ENCODE measurements around the gene SLC25A23. TPM values are rescaled to one million over a fixed set of nuclear protein-coding genes. Genes with fewer than 3 reads are reported as not detected.

SLC25A23 gene
- total and polyA plus RNA-seq, 2 of the 8 experiments (the other 6 are each of a cell fraction or from before 2014, with no cell fraction given), result 18.0 to 48.1 TPM

DNA sequence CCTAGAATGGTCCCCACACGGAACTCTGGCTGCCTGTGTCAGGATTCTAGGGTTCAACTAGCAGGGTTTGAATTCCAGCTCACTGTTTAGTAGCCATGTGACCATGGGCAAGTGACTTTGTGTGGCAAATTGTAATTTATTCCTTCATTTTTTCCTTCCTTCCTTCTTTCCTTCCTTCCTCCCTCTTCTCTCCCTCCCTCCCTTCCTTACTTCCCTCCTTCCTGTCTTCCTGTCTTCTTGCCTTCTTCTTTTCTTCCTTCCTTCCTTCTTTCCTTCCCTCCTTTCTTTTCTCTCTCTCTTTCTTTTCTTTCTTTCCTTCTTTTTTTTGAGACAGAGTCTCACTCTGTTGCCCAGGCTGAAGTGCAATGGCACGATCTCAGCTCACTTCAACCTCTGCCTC, 30.5 kb upstream of the SLC25A23 start:
- Histone ChIP-seq H4K91ac (replicated peaks; ENCODE audit: insufficient read length, low read length) (no peak overlapping the region), H2BK5ac (ENCODE audit: low read depth, low read length) (no peak overlapping the region), H3K56ac (replicated peaks; ENCODE audit: insufficient read length, low read depth, low read length) (no peak overlapping the region), H3K14ac (ENCODE audit: insufficient read length) (no peak overlapping the region), H3K27ac (ENCODE audit: low read depth, low read length) (no peak overlapping the region), H3K36me3 (ENCODE audit: control insufficient read depth in 2 of 4, insufficient read depth in 4 of 4, low read length in 3 of 4) (no peaks in the 10 kb centered on the region), H2BK120ac (replicated peaks; ENCODE audit: low read depth, low read length) (no peak overlapping the region), H2BK20ac (ENCODE audit: low read length) (no peak overlapping the region), H3K9ac (replicated peaks in 1 of 4; ENCODE audit: extremely low read depth in 1 of 4, low read depth in 3 of 4, low read length in 3 of 4) (no peak overlapping the region), H2AK5ac (ENCODE audit: low read depth, low read length) (no peak overlapping the region), H3K23me2 (ENCODE audit: low read depth, low read length) (no peaks in the 10 kb centered on the region), H3K79me2 (ENCODE audit: control insufficient read depth in 1 of 2, insufficient read depth in 2 of 2, low read length in 2 of 2) (no peaks in the 10 kb centered on the region), H3K4me3 (ENCODE audit: extremely low read depth in 1 of 4, insufficient read depth in 2 of 4, low read depth in 3 of 4, low read length in 4 of 4) (no peak overlapping the region), H4K20me1 (replicated peaks in 1 of 2; ENCODE audit: control insufficient read depth in 1 of 2, insufficient read depth in 2 of 2, low read length in 2 of 2) (no peaks in the 10 kb centered on the region), H3K9me3 (ENCODE audit: insufficient read depth in 2 of 2, low read depth in 1 of 2, low read length in 1 of 2) (no peaks in the 10 kb centered on the region), H2BK15ac (ENCODE audit: low read length) (no peak overlapping the region), H3K23ac (ENCODE audit: insufficient read length) (no peak overlapping the region), H3K18ac (ENCODE audit: extremely low read depth, low read length) (no peak overlapping the region), H3K27me3 (replicated peaks in 1 of 4; ENCODE audit: control insufficient read depth in 3 of 4, extremely low read depth in 1 of 4, insufficient read depth in 3 of 4, low read length in 3 of 4) (peaks cover 0 to 2% (median 0%) of the 10 kb centered on the region in 4 experiments; a peak in 1 of 7 replicates), H4K5ac (ENCODE audit: insufficient read length, low read depth, low read length) (no peak overlapping the region), H3K4me1 (replicated peaks in 1 of 4; ENCODE audit: control insufficient read depth in 3 of 4, insufficient read depth in 4 of 4, low read length in 3 of 4) (no peaks in the 10 kb centered on the region), H2AFZ (ENCODE audit: low read length) (no peak overlapping the region), H3K4me2 (ENCODE audit: insufficient read depth in 1 of 2, low read depth in 2 of 2, low read length in 2 of 2) (no peak overlapping the region), H4K8ac (ENCODE audit: extremely low read depth, insufficient read depth, low read length) (no peak overlapping the region), H3K79me1 (ENCODE audit: low read depth, low read length) (no peaks in the 10 kb centered on the region), H2BK12ac (ENCODE audit: low read depth, low read length) (no peak overlapping the region), H3K4ac (replicated peaks; ENCODE audit: insufficient read length, low read depth, low read length) (no peak overlapping the region)
- FAIRE-seq (no peak), DNase-seq (ENCODE audit: low read depth in 1 of 2, low spot score in 2 of 2) (no peak)
- POLR2A ChIA-PET (ENCODE audit: partially characterized antibody), result interaction anchor here (0.6 to 2.4 kb wide), 5 partner anchors 9 to 586 kb away, joined by 3 to 7 read pairs (median 3); partner anchors contain the start of gene TUBB4A
- CTCF ChIA-PET (ENCODE audit: partially characterized antibody), result interaction anchor here (0.9 kb wide), 1 partner anchor 78 kb away, joined by 3 read pairs; no protein-coding TSS in a partner anchor
- WGBS, 2 experiments (ENCODE audit: extremely low coverage in 1 of 2, insufficient coverage in 1 of 2, insufficient read length in 1 of 2, insufficient replicate concordance in 2 of 2, low coverage in 1 of 2, low lambda C conversion rate in 2 of 2, missing lambda C conversion rate in 1 of 2), result 89% methylated on average over 2 of the region's 2 CpGs; no CpG with 5 or more reads in 1 of the 2 experiments
- TF ChIP-seq RXRA (IDR thresholded peaks at IDR 0.05; ENCODE audit: insufficient read depth, low read depth, low read length), result no peak
- no peak for TF ChIP-seq CREB1 (IDR thresholded peaks at IDR 0.05)
- no peak for TF ChIP-seq SP4 (IDR thresholded peaks at IDR 0.05; ENCODE audit: low read length)
